K562 (cell line): ENCODE results near the gene GZF1. TPM values are rescaled to one million over a fixed set of nuclear protein-coding genes. Genes with fewer than 3 reads are reported as not detected.

Source experiments
- ATAC-seq: fragments of 200-7000 bp; cut with Tn5 transposase; 3 replicates; pipeline ENCODE4 v1.9.1; 2020; ENCODE audit warnings: moderate library complexity
- BruUV-seq: library from RNA; stranded (reverse); fragments of 400-500 nt; replicated peaks from 2 replicates; lab custom pipeline; 2021; lab: Mats Ljungman, UMichigan
- CTCF ChIA-PET: fragments of 300-600 bp; formaldehyde crosslinking; extraction: SDS; loops from one replicate; lab custom pipeline; 2021; ENCODE audit warnings: low intra/inter-chr PET ratio; lab: Yijun Ruan, JAX
- POLR2A ChIA-PET: fragments of 300-600, 350-650 bp; sonication (Branson Sonifier 250); formaldehyde crosslinking; extraction: SDS; loops from one replicate; lab custom pipeline; 2021; ENCODE audit warnings: antibody characterized with exemption, inconsistent platforms; lab: Yijun Ruan, JAX
- DNase-seq, 4 experiments: peaks; one replicate each; pipeline versions ENCODE4 v3.0.0 to v3.0.0-alpha.2; 2011 to 2018; ENCODE audit warnings: low spot score in 3 of 4, mixed read lengths in 3 of 4; ENCODE audit errors: extremely low read depth in 1 of 4
- FAIRE-seq: peaks from 2 replicates; lab custom pipeline; 2011; peaks lifted over from hg19 to GRCh38; lab: Jason Lieb, UNC
- H2AFZ ChIP-seq: 2 replicates; pipeline ENCODE4 v1.6.0; 2011; ENCODE audit warnings: low read depth, low read length, control low read depth, inconsistent platforms
- H3K27ac ChIP-seq: fragments of 200-600 bp; 3 replicates; pipeline ENCODE4 v1.8.0; 2011; ENCODE audit warnings: low read depth, mild to moderate bottlenecking, control low read depth, inconsistent platforms, low read length, moderate library complexity, mixed read lengths; ENCODE audit errors: extremely low read depth
- H3K27me3 ChIP-seq, 2 experiments: fragments of 300-600 bp in 1 of 2; 2 replicates in 1 of 2; 3 replicates in 1 of 2; pipeline versions ENCODE4 v1.6.0 to v1.8.0; 2011; ENCODE audit warnings: inconsistent platforms in 2 of 2, low read length in 2 of 2, mild to moderate bottlenecking in 1 of 2, mixed read lengths in 1 of 2, moderate library complexity in 1 of 2; ENCODE audit not compliant: control insufficient read depth in 2 of 2, insufficient read depth in 2 of 2
- H3K36me3 ChIP-seq: fragments of 300-600 bp; 3 replicates; pipeline ENCODE4 v1.8.0; 2011; ENCODE audit warnings: mild to moderate bottlenecking, low read length, inconsistent platforms; ENCODE audit not compliant: control insufficient read depth, insufficient read depth
- H3K4me1 ChIP-seq, 2 experiments: fragments of 200-600 bp in 1 of 2; replicated peaks in 1 of 2; 2 replicates in 1 of 2; 3 replicates in 1 of 2; pipeline versions ENCODE4 v1.5.1 to v1.8.0; 2011; ENCODE audit warnings: inconsistent platforms in 2 of 2, low read length in 2 of 2, mild to moderate bottlenecking in 1 of 2, mixed read lengths in 1 of 2, moderate library complexity in 1 of 2; ENCODE audit not compliant: control insufficient read depth in 2 of 2, insufficient read depth in 2 of 2
- H3K4me2 ChIP-seq: 2 replicates; pipeline ENCODE4 v1.6.1; 2011; ENCODE audit warnings: low read length, control low read depth, inconsistent platforms, mixed read lengths; ENCODE audit not compliant: insufficient read depth
- H3K4me3 ChIP-seq: fragments of 200-600 bp; sonication (generic), shearing (Covaris generic); 2 replicates; pipeline ENCODE4 v1.5.1; 2016; ENCODE audit warnings: control low read depth, inconsistent platforms
- H3K79me2 ChIP-seq: fragments of 200-600 bp; 3 replicates; pipeline ENCODE4 v1.8.0; 2011; ENCODE audit warnings: low read length, inconsistent platforms; ENCODE audit not compliant: control insufficient read depth, insufficient read depth
- H3K9ac ChIP-seq, 2 experiments: 2 replicates each; pipeline versions ENCODE4 v1.6.0 to v1.6.1; 2011; ENCODE audit warnings: low read depth in 2 of 2, low read length in 2 of 2, control low read depth in 1 of 2, inconsistent platforms in 1 of 2, mild to moderate bottlenecking in 1 of 2, mixed read lengths in 1 of 2; ENCODE audit not compliant: insufficient read depth in 1 of 2
- H3K9me1 ChIP-seq: one replicate; pipeline ENCODE4 v1.6.0; 2011; ENCODE audit warnings: inconsistent platforms, mild to moderate bottlenecking, low read length, moderate library complexity; ENCODE audit not compliant: control insufficient read depth, insufficient read depth
- H3K9me3 ChIP-seq: replicated peaks from 2 replicates; pipeline ENCODE4 v1.5.1; 2011; ENCODE audit warnings: low read depth, low read length, inconsistent platforms; ENCODE audit not compliant: control insufficient read depth, insufficient read depth
- H4K20me1 ChIP-seq: replicated peaks from 2 replicates; pipeline ENCODE4 v1.6.1; 2011; ENCODE audit warnings: low read length, inconsistent platforms, mixed read lengths; ENCODE audit not compliant: control insufficient read depth, insufficient read depth
- CCAR2 ChIP-seq: fragments of 200-400 bp; formaldehyde crosslinking; IDR thresholded peaks from 2 replicates; pipeline ENCODE4 v1.6.1; 2017; ENCODE audit warnings: mild to moderate bottlenecking, low read depth, low read length
- SMAD4 ChIP-seq: fragments of 250-450 bp; sonication (Bioruptor Pico); conservative IDR thresholded peaks from 2 replicates; pipeline ENCODE4 v1.8.0; 2021; ENCODE audit warnings: inconsistent platforms, mild to moderate bottlenecking, moderate library complexity
- WGBS: fragments of 100-300 bp; shearing (Covaris generic); methylation state at CpG from one replicate; pipeline ENCODE4 v1.1.6; 2016; ENCODE audit warnings: low coverage, mixed read lengths; ENCODE audit not compliant: insufficient coverage; ENCODE audit errors: missing lambda C conversion rate; 5-methylcytosine and 5-hydroxymethylcytosine counted together
- in situ Hi-C: fragments of 300-500 bp; cut with MboI; formaldehyde crosslinking; loops from 4 replicates; pipeline ENCODE4 v1.15.0; 2018; ENCODE audit warnings: inconsistent platforms, mixed read lengths
- intact Hi-C: fragments of 100-400 bp; cut with micrococcal nuclease; formaldehyde crosslinking; loops from 2 replicates; pipeline ENCODE4 v1.14.2; 2022
- polyA plus RNA-seq, 8 experiments: library from polyadenylated mRNA; depleted of rRNA in 4 of 8; stranded (reverse) in 5 of 8; unstranded in 3 of 8; fragments of >200 nt; fragmentation: Nextera tagmentation in 2 of 8; fragmentation: Illumina TruSeq in 1 of 8; extraction: Ambion mirVana in 2 of 8; extraction: Trizol in 1 of 8; gene quantifications; 2 replicates each; pipeline versions ENCODE4 v1.2.1 to v1.2.3, GENCODE V29; 2011 to 2014; ENCODE audit warnings: inconsistent platforms in 1 of 8, missing spikeins in 1 of 8
- total RNA-seq, 7 experiments: library from RNA; depleted of rRNA in 6 of 7; stranded (reverse); fragments of >200 nt in 6 of 7; fragmentation: Illumina TruSeq in 2 of 7; extraction: Trizol in 2 of 7; gene quantifications; 2 replicates each; pipeline versions ENCODE4 v1.2.1 to v1.2.3, GENCODE V29; 2011 to 2021; ENCODE audit warnings: low replicate concordance in 1 of 7
- TF ChIP-seq, protein P1 (sequence below), 2 experiments: fragments of 450-650 bp; IDR thresholded peaks; 2 replicates each; pipeline ENCODE4 v1.6.1; 2016

GZF1 gene
- total and polyA plus RNA-seq, 9 of the 15 experiments (the other 6 are each of a cell fraction or from before 2014, with no cell fraction given) = 1.2 to 15.7 (median 7.4) TPM

DNA sequence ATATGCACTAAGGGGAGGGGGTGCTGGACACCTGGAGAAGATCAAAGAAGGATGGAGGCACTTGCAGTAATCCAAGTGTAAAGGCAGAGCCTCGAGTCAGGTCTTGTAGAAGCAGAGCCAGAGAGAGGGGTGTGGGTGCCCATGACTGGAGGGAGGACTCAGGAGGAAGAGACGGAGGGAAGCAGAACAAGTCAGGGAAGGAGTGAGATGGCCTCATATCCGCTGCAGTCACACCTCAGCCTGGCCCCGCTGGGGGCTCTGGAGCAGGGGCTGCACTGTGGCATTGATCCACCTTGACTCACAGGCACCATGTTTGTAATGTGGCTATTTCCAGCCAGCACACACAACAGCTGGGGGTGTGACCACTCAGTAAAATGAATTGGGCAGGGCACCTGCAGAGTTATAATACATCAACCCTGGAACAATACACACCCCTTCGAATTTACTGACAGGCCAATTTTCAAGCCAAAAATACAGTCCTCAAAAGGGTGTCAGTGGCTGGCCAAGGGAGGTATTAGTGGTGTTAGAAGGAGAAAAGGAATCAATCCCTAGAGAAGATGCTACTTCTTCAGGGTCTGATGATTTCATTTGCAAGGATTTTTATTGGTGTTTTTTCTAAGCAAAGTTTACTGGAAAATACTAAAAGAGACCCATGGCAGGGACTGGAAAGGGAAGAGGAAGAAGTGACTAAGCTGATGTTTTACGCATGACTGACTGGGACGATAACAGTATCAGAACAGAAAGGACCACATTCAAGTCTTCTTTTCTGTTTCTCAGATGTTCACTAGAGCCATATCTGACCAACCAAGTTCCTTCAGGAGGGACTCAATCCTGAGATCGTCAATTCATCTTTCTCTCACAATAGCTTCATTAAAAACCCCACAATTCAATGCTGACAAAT, 30.3 kb upstream of the GZF1 start (continued):
- no peak for TF ChIP-seq CCAR2
- TF ChIP-seq, all 486 proteins: peak for 26

DNA sequence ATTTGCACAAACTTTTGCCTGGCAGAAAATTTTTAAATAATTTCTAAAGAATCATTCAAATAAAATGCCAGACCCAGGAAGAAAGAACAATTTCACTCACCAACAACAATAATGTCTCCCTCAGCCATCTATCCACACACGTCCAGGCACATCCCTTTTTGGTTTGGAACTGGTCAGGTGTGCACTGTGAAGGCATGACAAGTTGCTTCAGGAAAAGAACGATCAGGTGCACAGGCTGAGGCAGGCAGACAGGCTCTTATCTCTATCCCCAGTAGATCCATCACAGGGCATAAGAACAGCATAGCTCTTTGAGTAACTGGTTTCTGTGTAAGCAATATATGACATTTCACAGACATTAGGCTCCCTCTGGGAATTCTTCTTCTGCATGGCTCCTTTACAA, 29.5 kb upstream of the GZF1 start:
- ATAC-seq = peak; percentile 37; the same call in 1 of the 3 replicates
- Histone ChIP-seq H3K36me3 (no peaks in the 10 kb centered on the region), H3K4me2 (no peak overlapping the region), H3K9me3 (no peaks in the 10 kb centered on the region), H3K4me1 (peaks cover 0 to 14% of the 10 kb centered on the region in 2 experiments; a peak in 3 of 5 replicates), H3K27ac (no peak overlapping the region), H3K9ac (no peak overlapping the region), H3K4me3 (no peak overlapping the region), H3K9me1 (no peaks in the 10 kb centered on the region), H4K20me1 (no peaks in the 10 kb centered on the region), H3K27me3 (peaks cover 0 to 8% of the 10 kb centered on the region in 2 experiments; a peak in 2 of 5 replicates), H2AFZ (no peak overlapping the region), H3K79me2 (no peaks in the 10 kb centered on the region)
- intact Hi-C loops (no loop called here), in situ Hi-C loops (loop anchor here (5.0 kb wide), 1 partner anchor 640 kb away; no protein-coding TSS in a partner anchor)
- ChIA-PET POLR2A (interaction anchor here (1.0 kb wide), 2 partner anchors 9 to 14 kb away, joined by 3 read pairs; no protein-coding TSS in a partner anchor), CTCF (no interaction called here)
- no TSS peak for BruUV-seq
- TF ChIP-seq, protein P1, sequence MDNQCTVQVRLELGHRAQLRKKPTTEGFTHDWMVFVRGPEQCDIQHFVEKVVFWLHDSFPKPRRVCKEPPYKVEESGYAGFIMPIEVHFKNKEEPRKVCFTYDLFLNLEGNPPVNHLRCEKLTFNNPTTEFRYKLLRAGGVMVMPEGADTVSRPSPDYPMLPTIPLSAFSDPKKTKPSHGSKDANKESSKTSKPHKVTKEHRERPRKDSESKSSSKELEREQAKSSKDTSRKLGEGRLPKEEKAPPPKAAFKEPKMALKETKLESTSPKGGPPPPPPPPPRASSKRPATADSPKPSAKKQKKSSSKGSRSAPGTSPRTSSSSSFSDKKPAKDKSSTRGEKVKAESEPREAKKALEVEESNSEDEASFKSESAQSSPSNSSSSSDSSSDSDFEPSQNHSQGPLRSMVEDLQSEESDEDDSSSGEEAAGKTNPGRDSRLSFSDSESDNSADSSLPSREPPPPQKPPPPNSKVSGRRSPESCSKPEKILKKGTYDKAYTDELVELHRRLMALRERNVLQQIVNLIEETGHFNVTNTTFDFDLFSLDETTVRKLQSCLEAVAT (IDR thresholded peaks at IDR 0.05) = peak in 1 of 2 experiments; percentile 68; a peak in 2 of 4 replicates
- no peak for TF ChIP-seq SMAD4 (CRISPR knock-in tag)
- WGBS = 25% methylated on average over 1 of the region's 2 CpGs
- FAIRE-seq = no peak
- DNase-seq = no peak
